ENCODE data around the gene AGBL5. TPM values are rescaled to one million over a fixed set of nuclear protein-coding genes. Genes with fewer than 3 reads are reported as not detected.

Gene AGBL5
- total and polyA plus RNA-seq, 9 of the 15 experiments (the other 6 are each of a cell fraction or from before 2014, with no cell fraction given), result 3.3 to 52.7 (median 26.2) TPM

GRCh38 chr2:27095745-27096651, 44.5 kb downstream of the AGBL5 start (continued):
- TF ChIP-seq CBX8 (IDR thresholded peaks at IDR 0.05; ENCODE audit: borderline replicate concordance, extremely low read depth, low read depth, low read length, poor library complexity, severe bottlenecking), result no peak
- TF ChIP-seq SPI1 (IDR thresholded peaks at IDR 0.05; ENCODE audit: borderline replicate concordance, low read depth, low read length), result no peak
- TF ChIP-seq L3MBTL2 (IDR thresholded peaks at IDR 0.05), result no peak; the same call in 1 of the 2 replicates
- TF ChIP-seq RFX1 (IDR thresholded peaks at IDR 0.05), result no peak
- no peak for TF ChIP-seq LCOR (CRISPR knock-in tag; IDR thresholded peaks at IDR 0.05)
- peak; percentile 17 for TF ChIP-seq EP400 (IDR thresholded peaks at IDR 0.05)
- TF ChIP-seq TARDBP (IDR thresholded peaks at IDR 0.05), result no peak
- 0 out of 2 replicates have a peak, but pooled peaks have one; percentile 26 for TF ChIP-seq CXXC5 (CRISPR knock-in tag; IDR thresholded peaks at IDR 0.05)
- TF ChIP-seq, protein P1, sequence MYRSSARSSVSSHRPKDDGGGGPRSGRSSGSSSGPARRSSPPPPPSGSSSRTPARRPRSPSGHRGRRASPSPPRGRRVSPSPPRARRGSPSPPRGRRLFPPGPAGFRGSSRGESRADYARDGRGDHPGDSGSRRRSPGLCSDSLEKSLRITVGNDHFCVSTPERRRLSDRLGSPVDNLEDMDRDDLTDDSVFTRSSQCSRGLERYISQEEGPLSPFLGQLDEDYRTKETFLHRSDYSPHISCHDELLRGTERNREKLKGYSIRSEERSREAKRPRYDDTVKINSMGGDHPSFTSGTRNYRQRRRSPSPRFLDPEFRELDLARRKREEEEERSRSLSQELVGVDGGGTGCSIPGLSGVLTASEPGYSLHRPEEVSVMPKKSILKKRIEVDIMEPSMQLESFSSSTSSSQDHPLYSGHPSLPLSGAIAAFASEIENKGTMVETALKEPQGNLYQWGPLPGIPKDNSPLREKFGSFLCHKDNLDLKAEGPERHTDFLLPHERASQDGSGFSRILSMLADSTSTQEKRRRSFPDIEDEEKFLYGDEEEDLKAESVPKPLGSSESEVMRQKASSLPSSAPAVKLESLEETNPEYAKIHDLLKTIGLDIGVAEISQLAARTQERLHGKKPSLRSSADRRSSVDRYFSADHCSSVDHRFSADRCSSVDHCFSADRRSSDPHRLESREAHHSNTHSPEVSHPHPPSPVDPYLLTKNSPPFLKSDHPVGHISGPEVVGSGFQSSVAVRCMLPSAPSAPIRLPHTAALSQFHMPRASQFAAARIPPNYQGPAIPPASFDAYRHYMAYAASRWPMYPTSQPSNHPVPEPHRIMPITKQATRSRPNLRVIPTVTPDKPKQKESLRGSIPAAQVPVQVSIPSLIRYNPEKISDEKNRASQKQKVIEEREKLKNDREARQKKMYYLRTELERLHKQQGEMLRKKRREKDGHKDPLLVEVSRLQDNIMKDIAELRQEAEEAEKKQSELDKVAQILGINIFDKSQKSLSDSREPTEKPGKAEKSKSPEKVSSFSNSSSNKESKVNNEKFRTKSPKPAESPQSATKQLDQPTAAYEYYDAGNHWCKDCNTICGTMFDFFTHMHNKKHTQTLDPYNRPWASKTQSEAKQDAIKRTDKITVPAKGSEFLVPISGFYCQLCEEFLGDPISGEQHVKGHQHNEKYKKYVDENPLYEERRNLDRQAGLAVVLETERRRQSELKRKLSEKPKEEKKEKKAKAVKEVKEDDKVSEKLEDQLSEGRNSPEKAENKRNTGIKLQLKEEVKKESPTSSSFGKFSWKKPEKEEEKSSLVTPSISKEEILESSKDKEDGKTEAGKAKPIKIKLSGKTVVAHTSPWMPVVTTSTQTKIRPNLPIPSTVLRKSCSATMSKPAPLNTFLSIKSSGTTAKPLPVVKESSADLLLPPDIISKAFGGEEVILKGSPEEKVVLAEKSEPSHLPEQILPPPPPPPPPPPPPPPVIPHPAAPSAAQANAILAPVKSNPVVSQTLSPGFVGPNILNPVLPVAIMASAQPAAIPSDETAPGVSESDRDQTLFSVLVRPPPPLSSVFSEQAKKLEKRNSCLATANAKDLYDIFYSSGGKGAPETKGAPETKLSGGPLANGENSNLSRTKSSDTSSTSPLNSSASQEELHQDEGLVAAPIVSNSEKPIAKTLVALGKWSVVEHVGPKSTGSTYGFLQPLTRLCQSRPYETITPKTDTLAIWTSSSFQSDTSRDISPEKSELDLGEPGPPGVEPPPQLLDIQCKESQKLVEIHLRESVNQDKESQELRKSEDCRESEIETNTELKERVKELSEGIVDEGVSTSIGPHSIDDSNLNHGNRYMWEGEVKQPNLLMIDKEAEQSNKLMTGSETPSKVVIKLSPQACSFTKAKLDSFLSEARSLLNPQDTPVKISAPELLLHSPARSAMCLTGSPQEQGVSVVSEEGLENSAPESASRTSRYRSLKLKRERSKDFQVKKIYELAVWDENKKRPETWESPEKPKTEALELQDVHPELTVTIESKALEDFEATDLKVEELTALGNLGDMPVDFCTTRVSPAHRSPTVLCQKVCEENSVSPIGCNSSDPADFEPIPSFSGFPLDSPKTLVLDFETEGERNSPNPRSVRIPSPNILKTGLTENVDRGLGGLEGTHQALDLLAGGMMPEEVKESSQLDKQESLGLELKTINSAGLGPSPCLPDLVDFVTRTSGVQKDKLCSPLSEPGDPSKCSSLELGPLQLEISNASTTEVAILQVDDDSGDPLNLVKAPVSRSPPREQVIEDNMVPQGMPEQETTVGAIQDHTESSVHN (IDR thresholded peaks at IDR 0.05; ENCODE audit: borderline replicate concordance in 1 of 2, low read depth in 1 of 2), result no peak
- no peak for TF ChIP-seq SMARCC2 (IDR thresholded peaks at IDR 0.05; ENCODE audit: low read depth)
- no peak for TF ChIP-seq SIN3B (IDR thresholded peaks at IDR 0.05; ENCODE audit: low read depth)
- peak; percentile 44 for TF ChIP-seq CREM (IDR thresholded peaks at IDR 0.05; ENCODE audit: low read depth)
- no peak for TF ChIP-seq BCL6 (CRISPR knock-in tag; IDR thresholded peaks at IDR 0.05)
- TF ChIP-seq NR3C1 (CRISPR knock-in tag; IDR thresholded peaks at IDR 0.05), result no peak
- TF ChIP-seq ARID2 (IDR thresholded peaks at IDR 0.05), result no peak
- TF ChIP-seq, protein P2, sequence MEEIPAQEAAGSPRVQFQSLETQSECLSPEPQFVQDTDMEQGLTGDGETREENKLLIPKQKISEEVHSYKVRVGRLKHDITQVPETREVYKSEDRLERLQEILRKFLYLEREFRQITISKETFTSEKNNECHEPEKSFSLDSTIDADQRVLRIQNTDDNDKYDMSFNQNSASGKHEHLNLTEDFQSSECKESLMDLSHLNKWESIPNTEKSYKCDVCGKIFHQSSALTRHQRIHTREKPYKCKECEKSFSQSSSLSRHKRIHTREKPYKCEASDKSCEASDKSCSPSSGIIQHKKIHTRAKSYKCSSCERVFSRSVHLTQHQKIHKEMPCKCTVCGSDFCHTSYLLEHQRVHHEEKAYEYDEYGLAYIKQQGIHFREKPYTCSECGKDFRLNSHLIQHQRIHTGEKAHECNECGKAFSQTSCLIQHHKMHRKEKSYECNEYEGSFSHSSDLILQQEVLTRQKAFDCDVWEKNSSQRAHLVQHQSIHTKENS (CRISPR knock-in tag; IDR thresholded peaks at IDR 0.05), result no peak
- TF ChIP-seq CTCF (IDR thresholded peaks at IDR 0.05 in 2 of 3, conservative IDR thresholded peaks at IDR 0.05 in 1 of 3; ENCODE audit: insufficient read depth in 2 of 3, low read depth in 1 of 3, low read length in 3 of 3), result no peak
